Activated CD8-positive, alpha-beta memory T cell treated with anti-CD3 and anti-CD28 coated beads, Interleukin-2, amount 10 ng/mL, durations not matched to agents 7 days and 5 days (primary cell): ENCODE measurements around the gene ALDH5A1. TPM values are rescaled to one million over a fixed set of nuclear protein-coding genes. Genes with fewer than 3 reads are reported as not detected.

Source experiments
- ATAC-seq: fragments of 150-1000 bp; cut with Tn5 transposase; one replicate; pipeline ENCODE4 v1.10.0; 2021; ENCODE audit warnings: moderate library complexity
- CTCF ChIA-PET: fragments of 350-600 bp; sonication (Branson Sonifier 250); formaldehyde crosslinking; loops from one replicate; lab custom pipeline; 2021; ENCODE audit warnings: antibody characterized with exemption; lab: Charles Lee
- DNase-seq: peaks from one replicate; pipeline ENCODE4 v3.0.0-alpha.2; 2020
- H3K27ac Mint-ChIP-seq: one replicate; pipeline ENCODE4 v1.8.0; 2021; ENCODE audit warnings: mild to moderate bottlenecking, mixed read lengths
- H3K27me3 Mint-ChIP-seq: one replicate; pipeline ENCODE4 v1.8.0; 2021; ENCODE audit warnings: mixed read lengths
- H3K36me3 Mint-ChIP-seq: one replicate; pipeline ENCODE4 v1.8.0; 2021; ENCODE audit warnings: mild to moderate bottlenecking, mixed read lengths
- H3K4me1 Mint-ChIP-seq: one replicate; pipeline ENCODE4 v1.8.0; 2021; ENCODE audit warnings: mixed read lengths
- H3K4me3 Mint-ChIP-seq: one replicate; pipeline ENCODE4 v1.8.0; 2021; ENCODE audit warnings: mild to moderate bottlenecking, moderate library complexity, mixed read lengths
- H3K9me3 Mint-ChIP-seq: one replicate; pipeline ENCODE4 v1.8.0; 2022; ENCODE audit warnings: low read depth, mixed read lengths
- total RNA-seq, 2 experiments: library from RNA; stranded (reverse); gene quantifications; one replicate each; pipeline ENCODE4 v1.2.3, GENCODE V29; 2021

ALDH5A1 gene
- total RNA-seq, 2 experiments from 2014 or later = 3.7 to 6.5 TPM

GRCh38 chr6:24517659-24518543 lies 23.1 kb downstream of the ALDH5A1 start:
- Mint-ChIP-seq H3K4me3 (no peak overlapping the region), H3K27me3 (no peaks in the 10 kb centered on the region), H3K36me3 (no peaks in the 10 kb centered on the region), H3K27ac (no peak overlapping the region), H3K4me1 (peaks cover 6% of the 10 kb centered on the region), H3K9me3 (no peaks in the 10 kb centered on the region)
- no peak for ATAC-seq
- CTCF ChIA-PET = interaction anchor here (1.0 to 1.9 kb wide), 3 partner anchors 8 to 87 kb away, joined by 3 to 4 read pairs (median 3); no protein-coding TSS in a partner anchor
- peak; percentile 29 for DNase-seq

GRCh38 chr6:24520929-24521546 lies 26.3 kb downstream of the ALDH5A1 start:
- ATAC-seq (peak; percentile 82), DNase-seq (peak; percentile 53)
- Mint-ChIP-seq H3K4me1 (peaks cover 6% of the 10 kb centered on the region), H3K36me3 (no peaks in the 10 kb centered on the region), H3K4me3 (no peak overlapping the region), H3K27me3 (no peaks in the 10 kb centered on the region), H3K27ac (no peak overlapping the region), H3K9me3 (no peaks in the 10 kb centered on the region)
- CTCF ChIA-PET = interaction anchor here (0.7 to 3.2 kb wide), 9 partner anchors 10 to 96 kb away, joined by 3 to 17 read pairs (median 3); partner anchors contain the start of gene ALDH5A1

- peaks cover 7% of the 10 kb centered on the region for H3K4me1 Mint-ChIP-seq
- no peaks in the 10 kb centered on the region for H3K27me3 Mint-ChIP-seq
- H3K9me3 Mint-ChIP-seq = no peaks in the 10 kb centered on the region
- H3K27ac Mint-ChIP-seq = no peak overlapping the region
- DNase-seq (peak; percentile 33), ATAC-seq (no peak)
- H3K4me3 Mint-ChIP-seq = no peak overlapping the region
- CTCF ChIA-PET = interaction anchor here (1.2 to 3.2 kb wide), 5 partner anchors 10 to 92 kb away, joined by 4 to 17 read pairs (median 4); partner anchors contain the start of gene ALDH5A1
- no peaks in the 10 kb centered on the region for H3K36me3 Mint-ChIP-seq
Observed at GRCh38 chr6:24522228-24523176, 27.7 kb downstream of the ALDH5A1 start.

- Mint-ChIP-seq H3K27ac (no peak overlapping the region), H3K9me3 (no peaks in the 10 kb centered on the region), H3K27me3 (no peaks in the 10 kb centered on the region), H3K36me3 (no peaks in the 10 kb centered on the region), H3K4me3 (no peak overlapping the region), H3K4me1 (peaks cover 2% of the 10 kb centered on the region)
- ATAC-seq (no peak), DNase-seq (peak; percentile 21)
- CTCF ChIA-PET = interaction anchor here (0.9 to 1.3 kb wide), 3 partner anchors 30 to 57 kb away, joined by 3 to 5 read pairs (median 3); partner anchors contain the start of gene ALDH5A1
Observed at GRCh38 chr6:24524329-24524728, 29.6 kb downstream of the ALDH5A1 start.

- DNase-seq = peak; percentile 40
- Mint-ChIP-seq H3K27ac (no peak overlapping the region), H3K36me3 (no peaks in the 10 kb centered on the region), H3K4me1 (peaks cover 2% of the 10 kb centered on the region), H3K27me3 (no peaks in the 10 kb centered on the region), H3K9me3 (no peaks in the 10 kb centered on the region), H3K4me3 (no peak overlapping the region)
- CTCF ChIA-PET = interaction anchor here (0.9 to 1.3 kb wide), 3 partner anchors 30 to 57 kb away, joined by 3 to 5 read pairs (median 3); partner anchors contain the start of gene ALDH5A1
- no peak for ATAC-seq
Observed at GRCh38 chr6:24524805-24525204, 30.0 kb downstream of the ALDH5A1 start.

- H3K27me3 Mint-ChIP-seq = no peaks in the 10 kb centered on the region
- no peak overlapping the region for H3K27ac Mint-ChIP-seq
- DNase-seq = no peak
- peaks cover 2% of the 10 kb centered on the region for H3K36me3 Mint-ChIP-seq
- no peak overlapping the region for H3K4me3 Mint-ChIP-seq
- CTCF ChIA-PET = interaction anchor here (1.1 to 1.3 kb wide), 2 partner anchors 10 to 99 kb away, joined by 3 to 5 read pairs; no protein-coding TSS in a partner anchor
- no peaks in the 10 kb centered on the region for H3K9me3 Mint-ChIP-seq
- H3K4me1 Mint-ChIP-seq = peaks cover 2% of the 10 kb centered on the region
- no peak for ATAC-seq
Observed at GRCh38 chr6:24529985-24530384, 35.2 kb downstream of the ALDH5A1 start.

- DNase-seq (no peak), ATAC-seq (no peak)
- no peak overlapping the region for H3K4me3 Mint-ChIP-seq
- no peaks in the 10 kb centered on the region for H3K9me3 Mint-ChIP-seq
- no peak overlapping the region for H3K27ac Mint-ChIP-seq
- no peaks in the 10 kb centered on the region for H3K27me3 Mint-ChIP-seq
- CTCF ChIA-PET = interaction anchor here (1.0 to 1.6 kb wide), 2 partner anchors 12 to 13 kb away, joined by 3 read pairs; no protein-coding TSS in a partner anchor
- H3K36me3 Mint-ChIP-seq = peaks cover 2% of the 10 kb centered on the region
- no peaks in the 10 kb centered on the region for H3K4me1 Mint-ChIP-seq
Observed at GRCh38 chr6:24534329-24534728, 39.6 kb downstream of the ALDH5A1 start.

GRCh38 chr6:24535210-24535609 lies 40.4 kb downstream of the ALDH5A1 start:
- ATAC-seq (no peak), DNase-seq (no peak)
- H3K27ac Mint-ChIP-seq = no peak overlapping the region
- no peaks in the 10 kb centered on the region for H3K36me3 Mint-ChIP-seq
- H3K27me3 Mint-ChIP-seq = no peaks in the 10 kb centered on the region
- H3K4me3 Mint-ChIP-seq = no peak overlapping the region
- no peaks in the 10 kb centered on the region for H3K4me1 Mint-ChIP-seq
- CTCF ChIA-PET = interaction anchor here (1.2 to 1.6 kb wide), 2 partner anchors 12 to 14 kb away, joined by 3 to 4 read pairs; no protein-coding TSS in a partner anchor
- H3K9me3 Mint-ChIP-seq = no peaks in the 10 kb centered on the region

- Mint-ChIP-seq H3K9me3 (no peaks in the 10 kb centered on the region), H3K27me3 (no peaks in the 10 kb centered on the region), H3K27ac (no peak overlapping the region), H3K4me1 (no peaks in the 10 kb centered on the region), H3K4me3 (no peak overlapping the region), H3K36me3 (no peaks in the 10 kb centered on the region)
- DNase-seq (no peak), ATAC-seq (no peak)
- CTCF ChIA-PET = interaction anchor here (1.2 kb wide), 3 partner anchors 10 to 45 kb away, joined by 3 to 4 read pairs (median 3); no protein-coding TSS in a partner anchor
Observed at GRCh38 chr6:24536466-24536865, 41.7 kb downstream of the ALDH5A1 start.

GRCh38 chr6:24537082-24537699 lies 42.4 kb downstream of the ALDH5A1 start:
- ATAC-seq (no peak), DNase-seq (no peak)
- CTCF ChIA-PET = interaction anchor here (1.2 to 1.6 kb wide), 3 partner anchors 9 to 44 kb away, joined by 3 to 4 read pairs (median 3); no protein-coding TSS in a partner anchor
- H3K27ac Mint-ChIP-seq = no peak overlapping the region
- H3K9me3 Mint-ChIP-seq = no peaks in the 10 kb centered on the region
- H3K36me3 Mint-ChIP-seq = no peaks in the 10 kb centered on the region
- H3K27me3 Mint-ChIP-seq = no peaks in the 10 kb centered on the region
- no peaks in the 10 kb centered on the region for H3K4me1 Mint-ChIP-seq
- H3K4me3 Mint-ChIP-seq = no peak overlapping the region

GRCh38 chr6:24537771-24538385 lies 43.1 kb downstream of the ALDH5A1 start:
- Mint-ChIP-seq H3K27me3 (no peaks in the 10 kb centered on the region), H3K36me3 (no peaks in the 10 kb centered on the region), H3K9me3 (no peaks in the 10 kb centered on the region), H3K27ac (no peak overlapping the region), H3K4me1 (no peaks in the 10 kb centered on the region), H3K4me3 (no peak overlapping the region)
- DNase-seq (no peak), ATAC-seq (no peak)
- CTCF ChIA-PET = interaction anchor here (1.6 to 2.2 kb wide), 2 partner anchors 9 to 12 kb away, joined by 4 to 9 read pairs; no protein-coding TSS in a partner anchor
